HAP-1 (cell line): ENCODE results near the gene BPHL.
"Not testable (repeated sequence)": the region's sequence is repeated elsewhere in the genome, so short reads cannot be mapped to it uniquely, and the experiment has no call there.

ENCODE experiments used
- DNase-seq, 2 experiments: peaks; one replicate each; pipeline ENCODE4 v3.0.0-alpha.2; 2016 to 2020; ENCODE audit warnings: low spot score in 2 of 2
- H3K27me3 ChIP-seq: fragments of 250-450 bp; sonication (Bioruptor Pico); 2 replicates; pipeline ENCODE4 v1.5.1; 2020; ENCODE audit warnings: low read depth, mild to moderate bottlenecking, moderate library complexity
- H3K36me3 ChIP-seq: fragments of 250-450 bp; sonication (Bioruptor Pico); replicated peaks from 2 replicates; pipeline ENCODE4 v1.5.1; 2020; ENCODE audit warnings: mild to moderate bottlenecking
- H3K4me1 ChIP-seq: fragments of 250-450 bp; sonication (Bioruptor Pico); 2 replicates; pipeline ENCODE4 v1.5.1; 2020; ENCODE audit warnings: mild to moderate bottlenecking
- H3K4me3 ChIP-seq: fragments of 250-450 bp; sonication (Bioruptor Pico); 2 replicates; pipeline ENCODE4 v1.5.1; 2020; ENCODE audit warnings: mild to moderate bottlenecking, moderate library complexity
- H3K9me3 ChIP-seq: fragments of 250-450 bp; sonication (Bioruptor Pico); 2 replicates; pipeline ENCODE4 v1.5.1; 2020; ENCODE audit warnings: mild to moderate bottlenecking, moderate library complexity
- in situ Hi-C: fragments of 300-500 bp; cut with MboI; formaldehyde crosslinking; loops from 3 replicates; pipeline ENCODE4 v1.14.3; 2020; ENCODE audit warnings: low sequenced_read_pairs, inconsistent platforms, mixed read lengths

Gene BPHL

GRCh38 chr6:3133515-3133914 lies 15.0 kb downstream of the BPHL start:
- no peaks in the 10 kb centered on the region for H3K4me1 ChIP-seq
- no peak overlapping the region for H3K4me3 ChIP-seq
- in situ Hi-C loops, result no loop called here
- DNase-seq, result no peak
- no peaks in the 10 kb centered on the region for H3K9me3 ChIP-seq
- no peaks in the 10 kb centered on the region for H3K27me3 ChIP-seq
- peaks cover 42% of the 10 kb centered on the region for H3K36me3 ChIP-seq

GRCh38 chr6:3135668-3136291 lies 17.3 kb downstream of the BPHL start:
- no peak for DNase-seq
- in situ Hi-C loops, result no loop called here
- Histone ChIP-seq H3K36me3 (peaks cover 40% of the 10 kb centered on the region), H3K4me1 (no peaks in the 10 kb centered on the region), H3K4me3 (no peak overlapping the region), H3K27me3 (no peaks in the 10 kb centered on the region), H3K9me3 (no peaks in the 10 kb centered on the region)

- in situ Hi-C loops, result no loop called here
- no peaks in the 10 kb centered on the region for H3K9me3 ChIP-seq
- H3K36me3 ChIP-seq, result peaks cover 42% of the 10 kb centered on the region
- no peak overlapping the region for H3K4me3 ChIP-seq
- no peaks in the 10 kb centered on the region for H3K27me3 ChIP-seq
- DNase-seq, result no peak
- no peaks in the 10 kb centered on the region for H3K4me1 ChIP-seq
Observed at GRCh38 chr6:3136292-3137011, 17.9 kb downstream of the BPHL start.

GRCh38 chr6:3137057-3137777 lies 18.7 kb downstream of the BPHL start:
- H3K4me1 ChIP-seq, result no peaks in the 10 kb centered on the region
- H3K27me3 ChIP-seq, result no peaks in the 10 kb centered on the region
- peaks cover 46% of the 10 kb centered on the region for H3K36me3 ChIP-seq
- DNase-seq, result no peak
- no peak overlapping the region for H3K4me3 ChIP-seq
- no peaks in the 10 kb centered on the region for H3K9me3 ChIP-seq
- in situ Hi-C loops, result no loop called here

- DNase-seq, H3K27me3 ChIP-seq, H3K4me1 ChIP-seq, H3K9me3 ChIP-seq, in situ Hi-C loops, H3K4me3 ChIP-seq: not testable (repeated sequence)
- peaks cover 52% of the 10 kb centered on the region for H3K36me3 ChIP-seq
Observed at GRCh38 chr6:3137873-3138272, 19.4 kb downstream of the BPHL start.

- in situ Hi-C loops, result no loop called here
- Histone ChIP-seq H3K9me3 (no peaks in the 10 kb centered on the region), H3K4me3 (no peak overlapping the region), H3K36me3 (peaks cover 56% of the 10 kb centered on the region), H3K4me1 (no peaks in the 10 kb centered on the region; the same call in 1 of the 2 replicates), H3K27me3 (no peaks in the 10 kb centered on the region)
- no peak for DNase-seq
Observed at GRCh38 chr6:3138341-3138740, 19.8 kb downstream of the BPHL start.

GRCh38 chr6:3139090-3139903 lies 20.8 kb downstream of the BPHL start:
- Histone ChIP-seq H3K4me3 (no peak overlapping the region), H3K36me3 (peaks cover 58% of the 10 kb centered on the region), H3K4me1 (no peaks in the 10 kb centered on the region; the same call in 1 of the 2 replicates), H3K9me3 (no peaks in the 10 kb centered on the region), H3K27me3 (no peaks in the 10 kb centered on the region)
- in situ Hi-C loops, result no loop called here
- DNase-seq, result no peak

- no peak for DNase-seq
- in situ Hi-C loops, result no loop called here
- Histone ChIP-seq H3K4me1 (no peaks in the 10 kb centered on the region; the same call in 1 of the 2 replicates), H3K27me3 (no peaks in the 10 kb centered on the region), H3K4me3 (no peak overlapping the region), H3K36me3 (peaks cover 58% of the 10 kb centered on the region), H3K9me3 (no peaks in the 10 kb centered on the region)
Observed at GRCh38 chr6:3140201-3140600, 21.7 kb downstream of the BPHL start.

GRCh38 chr6:3142536-3142935 lies 24.0 kb downstream of the BPHL start:
- H3K9me3 ChIP-seq, result no peaks in the 10 kb centered on the region
- no peaks in the 10 kb centered on the region; the same call in 1 of the 2 replicates for H3K4me1 ChIP-seq
- no peaks in the 10 kb centered on the region for H3K27me3 ChIP-seq
- peaks cover 48% of the 10 kb centered on the region for H3K36me3 ChIP-seq
- DNase-seq, result no peak
- no peak overlapping the region for H3K4me3 ChIP-seq
- in situ Hi-C loops, result no loop called here

GRCh38 chr6:3143158-3143557 lies 24.6 kb downstream of the BPHL start:
- in situ Hi-C loops, result no loop called here

GRCh38 chr6:3144571-3144970 lies 26.1 kb downstream of the BPHL start:
- Histone ChIP-seq H3K4me3 (no peak overlapping the region), H3K27me3 (no peaks in the 10 kb centered on the region), H3K9me3 (no peaks in the 10 kb centered on the region), H3K36me3 (peaks cover 40% of the 10 kb centered on the region), H3K4me1 (no peaks in the 10 kb centered on the region; the same call in 1 of the 2 replicates)
- DNase-seq, result no peak
- in situ Hi-C loops, result no loop called here

More at GRCh38 chr6:3143158-3143557, 24.6 kb downstream of the BPHL start:
- no peaks in the 10 kb centered on the region; the same call in 1 of the 2 replicates for H3K4me1 ChIP-seq
- DNase-seq, result no peak
- H3K27me3 ChIP-seq, result no peaks in the 10 kb centered on the region
- no peak overlapping the region for H3K4me3 ChIP-seq
- H3K36me3 ChIP-seq, result peaks cover 48% of the 10 kb centered on the region
- no peaks in the 10 kb centered on the region for H3K9me3 ChIP-seq

- no peak for DNase-seq
- Histone ChIP-seq H3K4me3 (no peak overlapping the region), H3K9me3 (no peaks in the 10 kb centered on the region; the same call in 1 of the 2 replicates), H3K4me1 (no peaks in the 10 kb centered on the region; the same call in 1 of the 2 replicates), H3K36me3 (peaks cover 37% of the 10 kb centered on the region), H3K27me3 (no peaks in the 10 kb centered on the region)
- in situ Hi-C loops, result no loop called here
Observed at GRCh38 chr6:3147914-3148757, 29.6 kb downstream of the BPHL start.

- no peak overlapping the region for H3K4me3 ChIP-seq
- no peaks in the 10 kb centered on the region; the same call in 1 of the 2 replicates for H3K9me3 ChIP-seq
- no peak for DNase-seq
- 0 out of 2 replicates have a peak, but pooled peaks cover 2% of the 10 kb centered on the region for H3K4me1 ChIP-seq
- H3K27me3 ChIP-seq, result no peaks in the 10 kb centered on the region
- H3K36me3 ChIP-seq, result peaks cover 47% of the 10 kb centered on the region
- in situ Hi-C loops, result no loop called here
Observed at GRCh38 chr6:3151691-3152090, 33.2 kb downstream of the BPHL start.
